NB4 (cell line): ENCODE measurements around the gene TAS1R3.

ENCODE experiments used
- CTCF ChIP-seq: IDR thresholded peaks from one replicate; pipeline ENCODE4 v1.5.1; 2012; ENCODE audit warnings: low read depth, low read length
- MAX ChIP-seq: IDR thresholded peaks from 2 replicates; pipeline ENCODE4 v1.6.1; 2011; ENCODE audit warnings: low read depth, low read length
- MYC ChIP-seq: IDR thresholded peaks from 2 replicates; pipeline ENCODE4 v1.6.1; 2011; ENCODE audit warnings: low read depth, low read length
- POLR2A ChIP-seq: IDR thresholded peaks from 2 replicates; pipeline ENCODE4 v1.6.1; 2011; ENCODE audit warnings: mild to moderate bottlenecking; ENCODE audit not compliant: insufficient read length; ENCODE audit errors: extremely low read depth

DNA sequence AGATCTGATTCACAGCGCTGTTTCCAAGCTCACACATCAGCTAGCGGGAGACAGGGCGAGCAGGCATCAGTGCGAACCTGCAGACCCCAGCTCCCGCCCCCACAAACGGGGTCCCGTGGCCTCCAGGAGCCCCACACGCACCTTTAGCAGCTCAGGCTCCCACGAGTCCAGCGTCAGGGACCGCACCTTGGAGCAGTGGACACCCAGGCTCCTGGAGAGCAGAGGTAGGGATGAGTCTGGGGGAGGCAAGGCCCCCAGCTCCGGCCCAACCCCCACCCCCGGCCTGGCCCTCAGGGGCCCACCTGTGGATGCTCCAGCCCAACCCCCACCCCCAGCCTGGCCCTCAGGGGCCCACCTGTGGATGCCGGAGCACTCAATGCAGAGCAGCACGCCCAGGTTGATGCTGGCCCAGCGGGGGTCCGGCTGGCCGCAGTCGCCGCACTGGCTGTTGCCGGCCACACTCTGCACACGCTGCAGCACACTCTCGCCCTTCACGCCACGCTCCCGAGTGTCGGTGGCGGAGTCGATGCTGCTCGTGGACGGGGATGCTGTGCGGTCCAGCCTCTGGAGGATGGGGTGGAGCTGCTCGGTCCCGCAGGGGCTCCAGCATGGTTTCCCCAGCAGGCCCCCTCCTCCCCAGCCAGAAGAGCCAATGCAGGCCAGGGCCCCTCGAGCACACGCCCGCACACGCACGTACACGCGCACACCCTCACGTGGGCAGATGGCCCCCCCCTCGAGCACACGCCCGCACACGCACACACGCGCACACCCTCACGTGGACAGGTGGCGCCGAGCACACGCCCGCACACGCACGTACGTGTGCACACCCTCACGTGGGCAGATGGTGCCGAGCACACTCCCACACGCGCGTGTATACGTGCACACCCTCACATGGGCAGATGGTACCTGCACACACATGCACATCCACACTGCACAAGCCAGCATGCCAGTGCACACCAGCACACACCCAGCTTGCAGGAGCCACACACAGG, 34.7 kb upstream of the TAS1R3 start:
- TF ChIP-seq CTCF = no peak
- no peak for TF ChIP-seq POLR2A
- TF ChIP-seq MYC = no peak
- no peak for TF ChIP-seq MAX
